Measurements from ENCODE around the gene CDK7. TPM values are rescaled to one million over a fixed set of nuclear protein-coding genes. Genes with fewer than 3 reads are reported as not detected.

The CDK7 gene
- total and polyA plus RNA-seq, 9 of the 15 experiments (the other 6 are each of a cell fraction or from before 2014, with no cell fraction given), result 41.7 to 143 (median 65.3) TPM

DNA sequence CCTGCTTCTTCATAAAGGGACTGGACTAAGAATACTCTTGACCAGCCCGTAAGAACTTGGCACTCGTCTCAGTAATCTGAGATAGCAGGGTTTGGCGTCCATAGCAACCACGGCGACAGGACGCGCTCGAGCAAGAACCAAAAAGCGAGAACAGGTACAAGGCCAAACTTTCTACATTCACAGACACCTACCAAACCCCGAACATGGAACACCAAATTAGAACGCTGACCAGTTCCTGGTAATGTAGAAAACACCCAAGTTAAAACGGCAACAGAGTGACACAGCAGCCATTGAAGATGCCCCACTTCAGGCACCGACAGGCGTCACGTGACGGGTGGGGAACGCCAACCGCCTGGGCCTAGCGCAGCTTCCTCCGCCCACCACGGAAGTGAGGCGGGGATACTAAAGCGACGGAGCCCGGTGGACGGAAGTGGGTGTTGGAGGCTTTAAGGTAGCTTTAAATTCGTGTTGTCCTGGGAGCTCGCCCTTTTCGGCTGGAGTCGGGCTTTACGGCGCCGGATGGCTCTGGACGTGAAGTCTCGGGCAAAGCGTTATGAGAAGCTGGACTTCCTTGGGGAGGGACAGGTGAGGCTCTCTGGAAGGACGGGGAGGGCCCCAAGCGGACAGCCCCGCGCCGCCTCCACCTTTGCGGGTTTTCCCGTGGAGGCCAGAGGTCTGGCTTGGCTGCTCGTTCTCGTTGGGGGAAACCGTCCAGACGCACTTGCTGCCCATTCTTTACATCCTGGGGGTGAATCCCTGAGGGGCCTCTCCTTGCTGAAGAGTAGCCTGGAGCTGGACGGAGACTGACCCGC is at the start of gene CDK7 (continued):
- TF ChIP-seq, protein P1, sequence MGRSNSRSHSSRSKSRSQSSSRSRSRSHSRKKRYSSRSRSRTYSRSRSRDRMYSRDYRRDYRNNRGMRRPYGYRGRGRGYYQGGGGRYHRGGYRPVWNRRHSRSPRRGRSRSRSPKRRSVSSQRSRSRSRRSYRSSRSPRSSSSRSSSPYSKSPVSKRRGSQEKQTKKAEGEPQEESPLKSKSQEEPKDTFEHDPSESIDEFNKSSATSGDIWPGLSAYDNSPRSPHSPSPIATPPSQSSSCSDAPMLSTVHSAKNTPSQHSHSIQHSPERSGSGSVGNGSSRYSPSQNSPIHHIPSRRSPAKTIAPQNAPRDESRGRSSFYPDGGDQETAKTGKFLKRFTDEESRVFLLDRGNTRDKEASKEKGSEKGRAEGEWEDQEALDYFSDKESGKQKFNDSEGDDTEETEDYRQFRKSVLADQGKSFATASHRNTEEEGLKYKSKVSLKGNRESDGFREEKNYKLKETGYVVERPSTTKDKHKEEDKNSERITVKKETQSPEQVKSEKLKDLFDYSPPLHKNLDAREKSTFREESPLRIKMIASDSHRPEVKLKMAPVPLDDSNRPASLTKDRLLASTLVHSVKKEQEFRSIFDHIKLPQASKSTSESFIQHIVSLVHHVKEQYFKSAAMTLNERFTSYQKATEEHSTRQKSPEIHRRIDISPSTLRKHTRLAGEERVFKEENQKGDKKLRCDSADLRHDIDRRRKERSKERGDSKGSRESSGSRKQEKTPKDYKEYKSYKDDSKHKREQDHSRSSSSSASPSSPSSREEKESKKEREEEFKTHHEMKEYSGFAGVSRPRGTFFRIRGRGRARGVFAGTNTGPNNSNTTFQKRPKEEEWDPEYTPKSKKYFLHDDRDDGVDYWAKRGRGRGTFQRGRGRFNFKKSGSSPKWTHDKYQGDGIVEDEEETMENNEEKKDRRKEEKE (IDR thresholded peaks at IDR 0.05; ENCODE audit: borderline replicate concordance in 1 of 2, control insufficient read depth in 1 of 2, low read depth in 2 of 2, low read length in 1 of 2), result peak in 1 of 2 experiments; percentile 87; a peak in 2 of 4 replicates
- TF ChIP-seq FOXJ3 (CRISPR knock-in tag; IDR thresholded peaks at IDR 0.05), result no peak
- TF ChIP-seq, protein P2, sequence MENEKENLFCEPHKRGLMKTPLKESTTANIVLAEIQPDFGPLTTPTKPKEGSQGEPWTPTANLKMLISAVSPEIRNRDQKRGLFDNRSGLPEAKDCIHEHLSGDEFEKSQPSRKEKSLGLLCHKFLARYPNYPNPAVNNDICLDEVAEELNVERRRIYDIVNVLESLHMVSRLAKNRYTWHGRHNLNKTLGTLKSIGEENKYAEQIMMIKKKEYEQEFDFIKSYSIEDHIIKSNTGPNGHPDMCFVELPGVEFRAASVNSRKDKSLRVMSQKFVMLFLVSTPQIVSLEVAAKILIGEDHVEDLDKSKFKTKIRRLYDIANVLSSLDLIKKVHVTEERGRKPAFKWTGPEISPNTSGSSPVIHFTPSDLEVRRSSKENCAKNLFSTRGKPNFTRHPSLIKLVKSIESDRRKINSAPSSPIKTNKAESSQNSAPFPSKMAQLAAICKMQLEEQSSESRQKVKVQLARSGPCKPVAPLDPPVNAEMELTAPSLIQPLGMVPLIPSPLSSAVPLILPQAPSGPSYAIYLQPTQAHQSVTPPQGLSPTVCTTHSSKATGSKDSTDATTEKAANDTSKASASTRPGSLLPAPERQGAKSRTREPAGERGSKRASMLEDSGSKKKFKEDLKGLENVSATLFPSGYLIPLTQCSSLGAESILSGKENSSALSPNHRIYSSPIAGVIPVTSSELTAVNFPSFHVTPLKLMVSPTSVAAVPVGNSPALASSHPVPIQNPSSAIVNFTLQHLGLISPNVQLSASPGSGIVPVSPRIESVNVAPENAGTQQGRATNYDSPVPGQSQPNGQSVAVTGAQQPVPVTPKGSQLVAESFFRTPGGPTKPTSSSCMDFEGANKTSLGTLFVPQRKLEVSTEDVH (IDR thresholded peaks at IDR 0.05; ENCODE audit: low read depth, partially characterized antibody), result peak; percentile 86
- TF ChIP-seq CAMTA2 (CRISPR knock-in tag; conservative IDR thresholded peaks at IDR 0.05), result no peak
- TF ChIP-seq TBP (optimal IDR thresholded peaks at IDR 0.05; ENCODE audit: low read depth, low read length), result peak; percentile 76
- TF ChIP-seq ZNF778 (CRISPR knock-in tag; IDR thresholded peaks at IDR 0.05), result no peak
- peak; percentile 94 for TF ChIP-seq GABPA (tag; conservative IDR thresholded peaks at IDR 0.05; ENCODE audit: low read depth)
- TF ChIP-seq TCF7L2 (IDR thresholded peaks at IDR 0.05; ENCODE audit: low read depth, low read length), result no peak
- TF ChIP-seq RBM17 (IDR thresholded peaks at IDR 0.05; ENCODE audit: borderline replicate concordance, low read depth, low read length), result no peak
- peak; percentile 88 for TF ChIP-seq POLR2G (IDR thresholded peaks at IDR 0.05; ENCODE audit: low read depth, low read length)

Measured in K562 (cell line).